Measurements from ENCODE around the gene DOCK7.

GRCh38 chr1:62417351-62417999 is 270.7 kb downstream of the DOCK7 start:
- TF ChIP-seq CTCF (IDR thresholded peaks at IDR 0.05) (no peak), EP300 (IDR thresholded peaks at IDR 0.05) (no peak), POLR2A (IDR thresholded peaks at IDR 0.05) (no peak)

Measured in suprapubic skin (tissue), 3 donors.